Fibroblast of lung (primary cell): ENCODE measurements around the gene BBS9.

Source experiments
- CTCF ChIP-seq, 2 donors: IDR thresholded peaks in 1 of 2; conservative IDR thresholded peaks in 1 of 2; 1 replicate in 1 of 2; 2 replicates in 1 of 2; pipeline ENCODE4 v1.5.1; 2011 to 2012; ENCODE audit warnings: low read length in 2 of 2, control low read depth in 1 of 2, inconsistent platforms in 1 of 2, low read depth in 1 of 2, mild to moderate bottlenecking in 1 of 2
- EZH2 ChIP-seq: IDR thresholded peaks from 2 replicates; pipeline ENCODE4 v1.5.1; 2012; ENCODE audit warnings: low read length, control low read depth, mild to moderate bottlenecking; ENCODE audit errors: missing control alignments

- TF ChIP-seq EZH2 (no peak), CTCF (conservative IDR thresholded peaks at IDR 0.05 in 1 of 2, IDR thresholded peaks at IDR 0.05 in 1 of 2; ENCODE audit: low read depth in 1 of 2, low read length in 2 of 2) (no peak)
These were observed 132.2 kb downstream of the BBS9 start for GRCh38 chr7:33261585-33261984.
